ENCODE measurements around the gene VPS9D1.

GRCh38 chr16:89661215-89661614 lies 59.5 kb downstream of the VPS9D1 start:
- TF ChIP-seq POLR2A (IDR thresholded peaks at IDR 0.05; ENCODE audit: low read length): no peak
- no peak for TF ChIP-seq GATA1 (IDR thresholded peaks at IDR 0.05; ENCODE audit: low read depth, low read length)

All from erythroblast (primary cell).